ENCODE measurements around the gene HRCT1. TPM values are rescaled to one million over a fixed set of nuclear protein-coding genes. Genes with fewer than 3 reads are reported as not detected.
"Not testable (repeated sequence)": the region's sequence is repeated elsewhere in the genome, so short reads cannot be mapped to it uniquely, and the experiment has no call there.

HRCT1 gene
- total RNA-seq, 1 experiment from 2014 or later = not detected

DNA sequence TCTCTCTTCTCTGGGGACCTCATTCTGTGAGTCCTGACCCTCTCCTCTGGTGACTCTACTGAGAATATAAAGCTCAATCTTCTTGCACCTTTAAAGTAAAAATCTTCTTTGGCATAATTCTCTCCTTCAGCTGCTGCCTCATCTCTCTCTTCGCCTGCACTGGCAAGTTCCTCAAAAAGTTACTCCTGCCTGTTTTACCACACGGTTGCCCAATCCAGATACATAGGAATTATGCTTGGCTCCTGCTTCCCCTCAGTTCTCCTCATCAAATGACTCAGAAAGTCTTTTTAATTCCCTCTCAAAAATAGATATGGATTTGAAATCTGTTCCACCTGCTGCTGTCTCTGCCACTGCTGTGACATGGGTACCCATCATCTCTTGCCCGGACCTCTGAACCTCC is 14.4 kb upstream of the HRCT1 start:
- TF ChIP-seq EZH2 (IDR thresholded peaks at IDR 0.05; ENCODE audit: borderline replicate concordance, low read depth, low read length, poor library complexity, severe bottlenecking) = no peak
- TF ChIP-seq, protein P1, sequence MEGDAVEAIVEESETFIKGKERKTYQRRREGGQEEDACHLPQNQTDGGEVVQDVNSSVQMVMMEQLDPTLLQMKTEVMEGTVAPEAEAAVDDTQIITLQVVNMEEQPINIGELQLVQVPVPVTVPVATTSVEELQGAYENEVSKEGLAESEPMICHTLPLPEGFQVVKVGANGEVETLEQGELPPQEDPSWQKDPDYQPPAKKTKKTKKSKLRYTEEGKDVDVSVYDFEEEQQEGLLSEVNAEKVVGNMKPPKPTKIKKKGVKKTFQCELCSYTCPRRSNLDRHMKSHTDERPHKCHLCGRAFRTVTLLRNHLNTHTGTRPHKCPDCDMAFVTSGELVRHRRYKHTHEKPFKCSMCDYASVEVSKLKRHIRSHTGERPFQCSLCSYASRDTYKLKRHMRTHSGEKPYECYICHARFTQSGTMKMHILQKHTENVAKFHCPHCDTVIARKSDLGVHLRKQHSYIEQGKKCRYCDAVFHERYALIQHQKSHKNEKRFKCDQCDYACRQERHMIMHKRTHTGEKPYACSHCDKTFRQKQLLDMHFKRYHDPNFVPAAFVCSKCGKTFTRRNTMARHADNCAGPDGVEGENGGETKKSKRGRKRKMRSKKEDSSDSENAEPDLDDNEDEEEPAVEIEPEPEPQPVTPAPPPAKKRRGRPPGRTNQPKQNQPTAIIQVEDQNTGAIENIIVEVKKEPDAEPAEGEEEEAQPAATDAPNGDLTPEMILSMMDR (conservative IDR thresholded peaks at IDR 0.05; ENCODE audit: low read depth, low read length) = no peak
- POLR2A ChIA-PET (ENCODE audit: low non-redundant PET) = no interaction called here
- Histone ChIP-seq H3K4me1 (ENCODE audit: insufficient read depth, low read length, poor library complexity, severe bottlenecking) (peaks cover 4% of the 10 kb centered on the region), H3K36me3 (ENCODE audit: insufficient read depth, low read length, poor library complexity, severe bottlenecking) (no peaks in the 10 kb centered on the region), H3K27me3 (replicated peaks; ENCODE audit: insufficient read depth, low read depth, low read length, poor library complexity) (no peaks in the 10 kb centered on the region), H3K4me3 (ENCODE audit: low read depth, low read length, poor library complexity, severe bottlenecking) (no peak overlapping the region), H3K9me3 (ENCODE audit: low read depth, low read length, poor library complexity, severe bottlenecking) (no peaks in the 10 kb centered on the region), H3K27ac (ENCODE audit: low read depth, low read length, poor library complexity, severe bottlenecking) (no peak overlapping the region)
- no peak for DNase-seq (ENCODE audit: low spot score)
- intact Hi-C loops (cut with micrococcal nuclease; ENCODE audit: unreplicated experiment) = no loop called here
- CTCF ChIA-PET = no interaction called here
- no TSS peak for BruUV-seq (replicated peaks)

DNA sequence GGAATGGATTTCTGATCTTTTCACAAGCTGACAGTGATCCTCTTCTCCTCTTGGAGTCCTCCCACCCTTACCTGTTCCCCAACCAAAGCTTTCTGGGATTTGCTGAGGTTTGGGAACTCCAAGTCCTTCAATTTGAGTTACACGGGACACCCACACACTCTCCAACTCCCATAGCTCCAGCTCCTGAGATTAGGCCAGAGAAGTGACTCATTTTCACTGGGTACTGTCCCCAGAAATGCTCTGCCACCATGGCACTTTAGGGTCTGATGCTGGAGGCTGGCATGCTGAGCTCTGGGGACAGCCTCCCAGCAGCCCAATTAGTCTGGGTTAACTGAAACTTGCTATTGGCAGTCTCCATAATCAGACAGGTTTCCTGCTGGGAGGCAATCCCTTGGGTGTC is 14.0 kb upstream of the HRCT1 start:
- no peak for TF ChIP-seq EZH2 (IDR thresholded peaks at IDR 0.05; ENCODE audit: borderline replicate concordance, low read depth, low read length, poor library complexity, severe bottlenecking)
- H3K27me3 ChIP-seq (replicated peaks; ENCODE audit: insufficient read depth, low read depth, low read length, poor library complexity) = no peaks in the 10 kb centered on the region
- no peaks in the 10 kb centered on the region for H3K9me3 ChIP-seq (ENCODE audit: low read depth, low read length, poor library complexity, severe bottlenecking)
- intact Hi-C loops (cut with micrococcal nuclease; ENCODE audit: unreplicated experiment) = no loop called here
- CTCF ChIA-PET = no interaction called here
- no peak overlapping the region for H3K4me3 ChIP-seq (ENCODE audit: low read depth, low read length, poor library complexity, severe bottlenecking)
- H3K36me3 ChIP-seq (ENCODE audit: insufficient read depth, low read length, poor library complexity, severe bottlenecking) = no peaks in the 10 kb centered on the region
- POLR2A ChIA-PET (ENCODE audit: low non-redundant PET) = no interaction called here
- H3K4me1 ChIP-seq (ENCODE audit: insufficient read depth, low read length, poor library complexity, severe bottlenecking) = peaks cover 4% of the 10 kb centered on the region
- H3K27ac ChIP-seq (ENCODE audit: low read depth, low read length, poor library complexity, severe bottlenecking) = no peak overlapping the region
- DNase-seq (ENCODE audit: low spot score) = no peak
- BruUV-seq (replicated peaks) = no TSS peak

DNA sequence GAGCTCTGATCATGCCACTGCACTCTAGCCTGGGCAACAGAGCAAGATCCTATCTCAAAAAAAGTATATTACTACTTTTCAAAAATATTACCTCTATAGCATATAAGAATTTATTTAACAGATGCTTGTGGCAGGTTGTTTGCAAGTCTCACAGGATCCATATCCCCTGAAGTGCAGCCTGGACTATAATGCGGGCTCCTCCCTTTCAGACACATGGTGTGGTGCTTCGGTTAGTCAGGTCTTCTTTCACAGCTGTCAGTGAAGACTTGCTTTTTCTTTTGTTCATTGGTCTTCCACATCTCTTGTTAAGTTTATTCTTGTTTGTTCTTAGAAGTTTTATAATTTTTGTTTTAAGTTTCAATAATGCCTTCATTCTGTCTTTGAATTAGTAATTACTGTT is 9.4 kb upstream of the HRCT1 start:
- Histone ChIP-seq H3K4me1 (ENCODE audit: insufficient read depth, low read length, poor library complexity, severe bottlenecking) (no peaks in the 10 kb centered on the region), H3K36me3 (ENCODE audit: insufficient read depth, low read length, poor library complexity, severe bottlenecking) (no peaks in the 10 kb centered on the region), H3K4me3 (ENCODE audit: low read depth, low read length, poor library complexity, severe bottlenecking) (no peak overlapping the region), H3K9me3 (ENCODE audit: low read depth, low read length, poor library complexity, severe bottlenecking) (no peaks in the 10 kb centered on the region), H3K27me3 (replicated peaks; ENCODE audit: insufficient read depth, low read depth, low read length, poor library complexity) (no peaks in the 10 kb centered on the region), H3K27ac (ENCODE audit: low read depth, low read length, poor library complexity, severe bottlenecking) (no peak overlapping the region)
- intact Hi-C loops (cut with micrococcal nuclease; ENCODE audit: unreplicated experiment) = no loop called here
- POLR2A ChIA-PET (ENCODE audit: low non-redundant PET) = no interaction called here
- no peak for DNase-seq (ENCODE audit: low spot score)
- BruUV-seq (replicated peaks) = no TSS peak
- TF ChIP-seq, protein P1 (conservative IDR thresholded peaks at IDR 0.05; ENCODE audit: low read depth, low read length) = no peak
- no peak for TF ChIP-seq EZH2 (IDR thresholded peaks at IDR 0.05; ENCODE audit: borderline replicate concordance, low read depth, low read length, poor library complexity, severe bottlenecking)
- CTCF ChIA-PET = no interaction called here

DNA sequence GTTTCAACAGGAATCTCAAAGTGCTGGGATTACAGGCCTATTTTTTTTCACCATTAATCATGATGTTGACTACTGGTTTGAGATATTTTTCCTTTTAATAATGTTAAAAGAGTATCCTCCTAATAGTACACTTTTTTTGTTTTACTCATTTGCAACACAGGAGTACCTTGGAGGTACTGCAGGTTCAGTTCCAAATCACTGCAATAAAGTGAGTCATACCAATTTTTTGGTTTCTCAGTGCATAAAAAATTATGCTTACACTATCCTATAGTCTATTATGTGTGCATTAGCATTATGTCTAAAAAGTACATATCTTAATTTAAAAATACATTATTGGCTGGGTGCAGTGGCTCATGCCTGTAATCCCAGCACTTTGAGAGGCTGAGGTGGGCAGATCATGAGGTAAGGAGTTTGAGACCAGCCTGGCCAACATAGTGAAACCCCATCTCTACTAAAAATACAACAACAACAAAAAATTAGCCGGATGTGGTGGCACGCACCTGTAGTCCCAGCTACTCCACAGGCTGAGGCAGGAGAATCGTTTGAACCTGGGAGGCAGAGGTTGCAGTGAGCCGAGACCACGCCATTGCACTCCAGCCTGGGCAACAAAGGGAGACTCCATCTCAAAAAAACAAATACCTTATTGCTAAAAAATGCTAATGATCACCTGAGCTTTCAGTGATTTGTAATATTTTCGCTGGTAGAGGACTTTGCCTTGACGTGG is 8.5 kb upstream of the HRCT1 start:
- BruUV-seq (replicated peaks); H3K27me3 ChIP-seq (replicated peaks; ENCODE audit: insufficient read depth, low read depth, low read length, poor library complexity); H3K9me3 ChIP-seq (ENCODE audit: low read depth, low read length, poor library complexity, severe bottlenecking); intact Hi-C loops (cut with micrococcal nuclease; ENCODE audit: unreplicated experiment); DNase-seq (ENCODE audit: low spot score); H3K36me3 ChIP-seq (ENCODE audit: insufficient read depth, low read length, poor library complexity, severe bottlenecking); POLR2A ChIA-PET (ENCODE audit: low non-redundant PET); H3K27ac ChIP-seq (ENCODE audit: low read depth, low read length, poor library complexity, severe bottlenecking); CTCF ChIA-PET; H3K4me3 ChIP-seq (ENCODE audit: low read depth, low read length, poor library complexity, severe bottlenecking); H3K4me1 ChIP-seq (ENCODE audit: insufficient read depth, low read length, poor library complexity, severe bottlenecking): not testable (repeated sequence)
